GM12878 (cell line): ENCODE results near the gene ARHGEF37. TPM values are rescaled to one million over a fixed set of nuclear protein-coding genes. Genes with fewer than 3 reads are reported as not detected.

Source experiments
- ATAC-seq: fragments of 200-7000 bp; cut with Tn5 transposase; 3 replicates; pipeline ENCODE4 v1.9.1; 2020; ENCODE audit warnings: mild to moderate bottlenecking, moderate library complexity
- BruUV-seq: library from RNA; stranded (reverse); fragments of 400-500 nt; replicated peaks from 2 replicates; lab custom pipeline; 2021; lab: Mats Ljungman, UMichigan
- CTCF ChIA-PET: fragments of 300-600 bp; sonication (Branson Sonifier 250); formaldehyde crosslinking; extraction: SDS; loops from one replicate; lab custom pipeline; 2021; ENCODE audit warnings: inconsistent platforms; lab: Yijun Ruan, JAX
- POLR2A ChIA-PET: fragments of 350-600 bp; formaldehyde crosslinking; extraction: SDS; loops from one replicate; lab custom pipeline; 2021; ENCODE audit warnings: inconsistent platforms; lab: Charles Lee
- RAD21 ChIA-PET: fragments of 300-600 bp; sonication (Branson Sonifier 250); formaldehyde crosslinking; loops from one replicate; lab custom pipeline; 2023; ENCODE audit warnings: antibody characterized with exemption; ENCODE audit not compliant: unreplicated experiment; lab: Charles Lee
- SMC1A ChIA-PET: fragments of 300-600 bp; sonication (Branson Sonifier 250); formaldehyde crosslinking; loops from one replicate; lab custom pipeline; 2023; ENCODE audit not compliant: unreplicated experiment, uncharacterized antibody; lab: Charles Lee
- DNase-seq: peaks from one replicate; pipeline ENCODE4 v3.0.0-alpha.2; 2011; ENCODE audit warnings: low read depth, low spot score
- FAIRE-seq: peaks from 3 replicates; lab custom pipeline; 2011; peaks lifted over from hg19 to GRCh38; lab: Jason Lieb, UNC
- H2AFZ ChIP-seq: 2 replicates; pipeline ENCODE4 v1.6.0; 2011; ENCODE audit warnings: low read depth, low read length, control low read depth; ENCODE audit not compliant: control insufficient read depth
- H3K27ac ChIP-seq: 2 replicates; pipeline ENCODE4 v1.5.1; 2011; ENCODE audit warnings: control low read depth; ENCODE audit not compliant: control insufficient read depth, insufficient read depth
- H3K27me3 ChIP-seq, 2 experiments: replicated peaks in 1 of 2; 2 replicates each; pipeline versions ENCODE4 v1.6.0 to v1.6.1; 2011; ENCODE audit warnings: low read length in 1 of 2; ENCODE audit not compliant: control insufficient read depth in 2 of 2, insufficient read depth in 2 of 2
- H3K36me3 ChIP-seq, 2 experiments: 2 replicates each; pipeline ENCODE4 v1.5.1; 2011; ENCODE audit warnings: low read length in 1 of 2; ENCODE audit not compliant: control insufficient read depth in 2 of 2, insufficient read depth in 2 of 2
- H3K4me1 ChIP-seq: 2 replicates; pipeline ENCODE4 v1.6.1; 2011; ENCODE audit warnings: mild to moderate bottlenecking, low read length, moderate library complexity, mixed read lengths; ENCODE audit not compliant: control insufficient read depth, insufficient read depth
- H3K4me2 ChIP-seq: 2 replicates; pipeline ENCODE4 v1.6.0; 2011; ENCODE audit warnings: control low read depth; ENCODE audit not compliant: control insufficient read depth, insufficient read depth
- H3K4me3 ChIP-seq: fragments of 200-600 bp; sonication (generic); 2 replicates; pipeline ENCODE4 v1.5.1; 2016
- H3K79me2 ChIP-seq: 2 replicates; pipeline ENCODE4 v1.6.0; 2011; ENCODE audit warnings: low read length; ENCODE audit not compliant: control insufficient read depth, insufficient read depth
- H3K9ac ChIP-seq: 2 replicates; pipeline ENCODE4 v1.8.0; 2011; ENCODE audit warnings: low read length, control low read depth, mixed read lengths; ENCODE audit not compliant: control insufficient read depth, insufficient read depth
- H3K9me3 ChIP-seq: replicated peaks from 3 replicates; pipeline ENCODE4 v1.5.1; 2011; ENCODE audit warnings: mild to moderate bottlenecking, low read length; ENCODE audit not compliant: control insufficient read depth, insufficient read depth
- H4K20me1 ChIP-seq: 2 replicates; pipeline ENCODE4 v1.6.0; 2011; ENCODE audit not compliant: control insufficient read depth, insufficient read depth
- CHD1 ChIP-seq: IDR thresholded peaks from 2 replicates; pipeline ENCODE4 v1.6.1; 2012; ENCODE audit warnings: low read depth, low read length, improper control_type of control experiment
- MYC ChIP-seq: IDR thresholded peaks from 2 replicates; pipeline ENCODE4 v1.6.1; 2011; ENCODE audit warnings: mild to moderate bottlenecking, low read length, moderate library complexity, inconsistent platforms; ENCODE audit not compliant: insufficient read depth, insufficient replicate concordance, insufficient read length, severe bottlenecking
- STAT1 ChIP-seq: fragments of 450-650 bp; conservative IDR thresholded peaks from 2 replicates; pipeline ENCODE4 v1.6.1; 2014; ENCODE audit warnings: antibody characterized with exemption, mild to moderate bottlenecking
- ZNF207 ChIP-seq: fragments of 450-650 bp; IDR thresholded peaks from 2 replicates; pipeline ENCODE4 v1.6.1; 2014; ENCODE audit warnings: antibody characterized with exemption, mild to moderate bottlenecking, borderline replicate concordance
- ZNF384 ChIP-seq: IDR thresholded peaks from 2 replicates; pipeline ENCODE4 v1.6.1; 2012; ENCODE audit warnings: low read depth, mild to moderate bottlenecking, low read length, improper control_type of control experiment, borderline replicate concordance
- WGBS: methylation state at CpG from one replicate; pipeline ENCODE4 v1.1.6; 2016; ENCODE audit warnings: low lambda C conversion rate; ENCODE audit not compliant: insufficient replicate concordance, insufficient coverage; ENCODE audit errors: missing lambda C conversion rate; 5-methylcytosine and 5-hydroxymethylcytosine counted together
- in situ Hi-C: fragments of 300-500 bp; cut with MboI; formaldehyde crosslinking; loops from 9 replicates; pipeline ENCODE4 v1.14.3; 2018; ENCODE audit warnings: mixed read lengths
- intact Hi-C: fragments of 100-400 bp; cut with micrococcal nuclease; formaldehyde crosslinking; loops from one replicate; pipeline ENCODE4 v1.14.2; 2022; ENCODE audit not compliant: unreplicated experiment
- polyA plus RNA-seq, 11 experiments: library from polyadenylated mRNA; depleted of rRNA in 4 of 11; unstranded in 6 of 11; stranded (reverse) in 5 of 11; fragments of >200 nt; fragmentation: Nextera tagmentation in 4 of 11; fragmentation: Illumina TruSeq in 1 of 11; extraction: Ambion mirVana in 4 of 11; extraction: Trizol in 1 of 11; gene quantifications; 1 replicate in 1 of 11; 2 replicates in 10 of 11; pipeline versions ENCODE4 v1.2.1 to v1.2.3, GENCODE V29; 2011 to 2016; ENCODE audit warnings: inconsistent platforms in 2 of 11, missing spikeins in 2 of 11, low read depth in 1 of 11
- total RNA-seq, 4 experiments: library from RNA; depleted of rRNA in 3 of 4; stranded (reverse); fragments of >200 nt in 3 of 4; fragmentation: Illumina TruSeq in 1 of 4; extraction: Trizol in 1 of 4; gene quantifications; 2 replicates each; pipeline versions ENCODE4 v1.2.1 to v1.2.3, GENCODE V29; 2013 to 2021
- TF ChIP-seq, protein P1 (sequence below): IDR thresholded peaks from 2 replicates; pipeline ENCODE4 v1.6.1; 2011; ENCODE audit warnings: borderline replicate concordance, low read depth, mild to moderate bottlenecking, moderate library complexity, mixed read lengths, low read length; ENCODE audit not compliant: insufficient read depth; ENCODE audit errors: extremely low read length

Gene ARHGEF37
- total and polyA plus RNA-seq, 10 of the 15 experiments (the other 5 are each of a cell fraction or from before 2014, with no cell fraction given) = 0.16 to 1.1 (median 0.63) TPM

DNA sequence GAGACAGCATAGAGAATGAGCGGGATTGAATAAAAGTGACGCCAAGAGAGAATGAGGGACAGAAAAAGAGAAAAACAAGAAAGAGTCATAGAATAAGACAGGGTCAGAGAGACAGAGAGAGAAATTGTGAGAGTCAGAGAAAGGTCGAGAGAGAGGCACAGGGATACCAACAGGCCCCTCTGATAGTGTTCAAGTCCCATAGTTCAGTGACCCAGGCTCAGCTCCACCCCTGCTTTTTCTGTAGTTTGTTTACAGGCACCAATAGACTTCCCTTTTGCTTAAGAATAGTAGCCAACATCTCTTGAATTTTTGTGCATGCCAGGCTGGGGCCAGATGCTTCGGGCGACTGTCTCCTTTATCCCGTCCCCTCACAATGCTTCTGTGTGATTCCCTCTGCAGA is 62.5 kb downstream of the ARHGEF37 start:
- Histone ChIP-seq H3K4me2 (no peak overlapping the region), H3K27ac (no peak overlapping the region), H3K36me3 (no peaks in the 10 kb centered on the region), H3K79me2 (no peaks in the 10 kb centered on the region), H4K20me1 (no peaks in the 10 kb centered on the region), H3K27me3 (no peaks in the 10 kb centered on the region), H3K9me3 (no peaks in the 10 kb centered on the region), H3K4me3 (no peak overlapping the region), H2AFZ (no peak overlapping the region), H3K9ac (no peak overlapping the region), H3K4me1 (no peaks in the 10 kb centered on the region)
- in situ Hi-C loops = no loop called here
- no TSS peak for BruUV-seq
- FAIRE-seq = no peak
- ChIA-PET RAD21 (interaction anchor here (1.0 to 11.9 kb wide), 5 partner anchors 11 to 209 kb away, joined by 3 to 148 read pairs (median 4); no protein-coding TSS in a partner anchor), CTCF (interaction anchor here (0.8 to 13.3 kb wide), 14 partner anchors 11 to 356 kb away, joined by 3 to 193 read pairs (median 4); partner anchors contain the start of gene TIGD6), SMC1A (interaction anchor here (0.9 to 9.4 kb wide), 5 partner anchors 10 to 210 kb away, joined by 3 to 79 read pairs (median 18); no protein-coding TSS in a partner anchor), POLR2A (interaction anchor here (1.0 kb wide), 1 partner anchor 23 kb away, joined by 3 read pairs; no protein-coding TSS in a partner anchor)
- 82% methylated on average over 4 of the region's 6 CpGs for WGBS
- intact Hi-C loops = no loop called here
- no peak for DNase-seq
- ATAC-seq = no peak
- TF ChIP-seq MYC (no peak), STAT1 (no peak), CHD1 (no peak), ZNF384 (no peak), ZNF207 (no peak)
- TF ChIP-seq, protein P1, sequence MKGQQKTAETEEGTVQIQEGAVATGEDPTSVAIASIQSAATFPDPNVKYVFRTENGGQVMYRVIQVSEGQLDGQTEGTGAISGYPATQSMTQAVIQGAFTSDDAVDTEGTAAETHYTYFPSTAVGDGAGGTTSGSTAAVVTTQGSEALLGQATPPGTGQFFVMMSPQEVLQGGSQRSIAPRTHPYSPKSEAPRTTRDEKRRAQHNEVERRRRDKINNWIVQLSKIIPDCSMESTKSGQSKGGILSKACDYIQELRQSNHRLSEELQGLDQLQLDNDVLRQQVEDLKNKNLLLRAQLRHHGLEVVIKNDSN = no peak
